Vagina (tissue), 2 donors: ENCODE data around the gene MTX1. TPM values are rescaled to one million over a fixed set of nuclear protein-coding genes. Genes with fewer than 3 reads are reported as not detected.
A peak's percentile ranks its signal among the peaks of the same experiment; 100 is the strongest.

Source experiments
- DNase-seq, 2 donors: peaks; one replicate each; pipeline ENCODE4 v3.0.0-alpha.2; 2017; ENCODE audit errors: extremely low spot score in 2 of 2
- H3K27ac ChIP-seq: fragments of 200-600 bp; sonication (generic); one replicate; pipeline ENCODE4 v1.5.1; 2019
- H3K27me3 ChIP-seq: fragments of 200-600 bp; sonication (generic); one replicate; pipeline ENCODE4 v1.5.1; 2019
- H3K36me3 ChIP-seq, 2 donors: fragments of 200-600 bp; sonication (generic); one replicate each; pipeline ENCODE4 v1.5.1; 2017 to 2019
- H3K4me1 ChIP-seq: fragments of 200-600 bp; sonication (generic); one replicate; pipeline ENCODE4 v1.5.1; 2019
- H3K4me3 ChIP-seq, 2 donors: fragments of 200-600 bp; sonication (generic); 1 replicate in 1 of 2; 2 replicates in 1 of 2; pipeline ENCODE4 v1.5.1; 2016 to 2019
- H3K9me3 ChIP-seq: fragments of 200-600 bp; sonication (generic); one replicate; pipeline ENCODE4 v1.5.1; 2019
- CTCF ChIP-seq, 3 experiments: fragments of 450-650 bp in 2 of 3; fragments of 200-600 bp in 1 of 3; sonication (generic) in 1 of 3; IDR thresholded peaks; one replicate each; pipeline ENCODE4 v1.5.1; 2017 to 2019; ENCODE audit warnings: antibody characterized with exemption in 3 of 3, mild to moderate bottlenecking in 2 of 3, moderate library complexity in 2 of 3
- POLR2A ChIP-seq, 2 donors: fragments of 450-650 bp; IDR thresholded peaks; one replicate each; pipeline ENCODE4 v1.6.1; 2017; ENCODE audit warnings: antibody characterized with exemption in 2 of 2, mild to moderate bottlenecking in 2 of 2, moderate library complexity in 2 of 2
- POLR2AphosphoS5 ChIP-seq, 2 donors: sonication (generic); formaldehyde crosslinking; IDR thresholded peaks; one replicate each; pipeline ENCODE4 v1.9.0; 2017; ENCODE audit warnings: antibody characterized with exemption in 2 of 2, mild to moderate bottlenecking in 2 of 2, low read depth in 1 of 2; ENCODE audit not compliant: insufficient read depth in 1 of 2
- intact Hi-C: fragments of 100-400 bp; cut with DNase I; formaldehyde crosslinking; loops from one replicate; pipeline ENCODE4 v1.15.1; 2023
- total RNA-seq: library from RNA; depleted of rRNA; stranded (reverse); fragments of >200 nt; gene quantifications from one replicate; pipeline ENCODE4 v1.2.3, GENCODE V29; 2016

MTX1 gene
- total RNA-seq, 1 donor from 2014 or later, result 29.5 TPM

- H3K4me1 ChIP-seq, result peaks cover 23% of the 10 kb centered on the region
- DNase-seq, result no peak
Measured at GRCh38 chr1:155247667-155248553, 39.4 kb downstream of the MTX1 start.

GRCh38 chr1:155250246-155250632, 41.7 kb downstream of the MTX1 start:
- Histone ChIP-seq H3K9me3 (no peaks in the 10 kb centered on the region), H3K27me3 (no peaks in the 10 kb centered on the region), H3K4me3 (no peak overlapping the region), H3K27ac (peak overlapping the region; percentile 26), H3K36me3 (peaks cover 0 to 9% of the 10 kb centered on the region in 2 donors), H3K4me1 (peaks cover 27% of the 10 kb centered on the region)
- DNase-seq, result no peak
- intact Hi-C loops, result loop anchor here (5.0 kb wide), 2 partner anchors 72 to 342 kb away; partner anchors contain the start of gene RUSC1
- TF ChIP-seq POLR2AphosphoS5 (IDR thresholded peaks at IDR 0.05; ENCODE audit: insufficient read depth in 1 of 2, low read depth in 1 of 2), result no peak
- TF ChIP-seq CTCF (IDR thresholded peaks at IDR 0.05), result no peak
- no peak for TF ChIP-seq POLR2A (IDR thresholded peaks at IDR 0.05)

More at GRCh38 chr1:155247667-155248553, 39.4 kb downstream of the MTX1 start:
- TF ChIP-seq POLR2A (IDR thresholded peaks at IDR 0.05) (no peak), CTCF (IDR thresholded peaks at IDR 0.05) (no peak), POLR2AphosphoS5 (IDR thresholded peaks at IDR 0.05; ENCODE audit: insufficient read depth in 1 of 2, low read depth in 1 of 2) (no peak)
- H3K9me3 ChIP-seq, result no peaks in the 10 kb centered on the region
- intact Hi-C loops, result no loop called here
- H3K27me3 ChIP-seq, result no peaks in the 10 kb centered on the region
- H3K4me3 ChIP-seq, result no peak overlapping the region
- H3K36me3 ChIP-seq, result peaks cover 0 to 9% of the 10 kb centered on the region in 2 donors
- H3K27ac ChIP-seq, result no peak overlapping the region

GRCh38 chr1:155250633-155251449, 42.3 kb downstream of the MTX1 start:
- Histone ChIP-seq H3K27ac (peak overlapping the region; percentile 26), H3K4me3 (no peak overlapping the region), H3K9me3 (no peaks in the 10 kb centered on the region), H3K27me3 (no peaks in the 10 kb centered on the region), H3K36me3 (peaks cover 0 to 9% of the 10 kb centered on the region in 2 donors), H3K4me1 (peaks cover 24% of the 10 kb centered on the region)
- intact Hi-C loops, result loop anchor here (5.0 kb wide), 2 partner anchors 71 to 341 kb away; partner anchors contain the start of gene RUSC1
- TF ChIP-seq POLR2A (IDR thresholded peaks at IDR 0.05) (no peak), CTCF (IDR thresholded peaks at IDR 0.05) (peak; percentile 99), POLR2AphosphoS5 (IDR thresholded peaks at IDR 0.05; ENCODE audit: insufficient read depth in 1 of 2, low read depth in 1 of 2) (peak; percentile 49 to 72)
- DNase-seq, result no peak

- Histone ChIP-seq H3K27ac (no peak overlapping the region), H3K27me3 (no peaks in the 10 kb centered on the region), H3K4me1 (peaks cover 31% of the 10 kb centered on the region), H3K4me3 (no peak overlapping the region), H3K9me3 (no peaks in the 10 kb centered on the region), H3K36me3 (peaks cover 0 to 9% of the 10 kb centered on the region in 2 donors)
- TF ChIP-seq POLR2A (IDR thresholded peaks at IDR 0.05), result no peak
- TF ChIP-seq CTCF (IDR thresholded peaks at IDR 0.05), result no peak
- no peak for TF ChIP-seq POLR2AphosphoS5 (IDR thresholded peaks at IDR 0.05; ENCODE audit: insufficient read depth in 1 of 2, low read depth in 1 of 2)
- no peak for DNase-seq
- intact Hi-C loops, result loop anchor here (5.0 kb wide), 2 partner anchors 71 to 341 kb away; partner anchors contain the start of gene RUSC1
Measured at GRCh38 chr1:155251566-155251965, 43.1 kb downstream of the MTX1 start.
